Activated CD8-positive, alpha-beta memory T cell treated with anti-CD3 and anti-CD28 coated beads, Interleukin-2, amount 50 U/mL, for 1 hour (primary cell): ENCODE results near the gene PODXL2.
"Not testable (repeated sequence)": the region's sequence is repeated elsewhere in the genome, so short reads cannot be mapped to it uniquely, and the experiment has no call there.

Source experiments
- DNase-seq: peaks from one replicate; pipeline ENCODE4 v3.0.0-alpha.2; 2020; ENCODE audit errors: extremely low read depth

PODXL2 gene

DNA sequence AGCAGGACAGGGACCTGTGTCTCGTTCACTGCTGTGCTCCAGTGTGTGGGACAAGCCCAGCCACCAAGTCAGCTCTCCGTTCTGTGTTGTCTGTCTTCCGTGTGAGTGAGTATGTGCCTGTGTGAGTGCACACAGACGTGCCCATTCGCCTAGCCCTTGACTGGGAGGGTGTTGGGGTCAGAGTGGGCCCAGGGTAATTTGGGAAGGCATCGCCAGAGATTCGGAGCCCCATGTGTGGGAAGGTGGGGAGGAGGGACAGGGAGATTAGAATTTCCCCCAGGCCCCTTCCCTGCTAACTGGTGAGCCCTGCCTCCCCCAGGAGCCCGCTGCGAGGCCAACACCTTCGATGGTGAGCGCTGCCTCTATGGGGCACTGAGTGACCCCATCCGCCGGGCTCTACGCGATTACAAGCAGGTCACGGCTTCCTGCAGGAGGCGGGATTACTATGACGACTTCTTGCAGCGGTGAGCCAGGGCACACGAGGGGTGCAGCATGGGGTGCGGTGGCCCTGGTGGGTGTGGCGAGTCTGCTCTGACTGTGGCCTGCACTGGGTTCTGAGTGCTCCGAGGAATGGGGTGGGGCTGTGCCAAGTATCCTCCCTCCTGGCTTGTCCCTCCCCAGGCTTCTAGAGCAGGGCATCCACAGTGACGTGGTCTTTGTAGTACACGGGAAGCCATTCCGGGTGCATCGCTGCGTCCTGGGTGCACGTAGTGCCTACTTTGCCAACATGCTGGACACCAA lies 46.8 kb downstream of the PODXL2 start:
- DNase-seq = no peak

DNA sequence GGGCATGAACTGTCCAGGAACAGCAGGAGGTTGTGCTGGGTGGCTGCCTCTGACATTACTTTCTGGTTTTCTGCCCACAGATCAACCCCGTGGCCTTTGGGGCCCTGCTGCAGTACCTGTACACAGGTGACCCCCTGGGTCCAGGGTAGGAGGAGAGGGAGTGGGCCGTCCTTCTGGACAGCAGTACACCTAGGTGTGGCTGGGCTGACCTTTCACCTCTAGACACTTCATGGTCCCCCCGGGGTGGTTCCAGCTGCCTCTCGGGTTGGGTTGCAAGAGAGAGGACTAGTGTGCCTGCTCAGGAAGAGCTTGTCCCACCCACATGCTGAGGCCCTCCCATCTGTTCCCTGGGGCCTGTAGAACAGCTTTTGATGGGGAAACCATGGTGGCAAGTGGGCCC lies 47.5 kb downstream of the PODXL2 start:
- no peak for DNase-seq

DNA sequence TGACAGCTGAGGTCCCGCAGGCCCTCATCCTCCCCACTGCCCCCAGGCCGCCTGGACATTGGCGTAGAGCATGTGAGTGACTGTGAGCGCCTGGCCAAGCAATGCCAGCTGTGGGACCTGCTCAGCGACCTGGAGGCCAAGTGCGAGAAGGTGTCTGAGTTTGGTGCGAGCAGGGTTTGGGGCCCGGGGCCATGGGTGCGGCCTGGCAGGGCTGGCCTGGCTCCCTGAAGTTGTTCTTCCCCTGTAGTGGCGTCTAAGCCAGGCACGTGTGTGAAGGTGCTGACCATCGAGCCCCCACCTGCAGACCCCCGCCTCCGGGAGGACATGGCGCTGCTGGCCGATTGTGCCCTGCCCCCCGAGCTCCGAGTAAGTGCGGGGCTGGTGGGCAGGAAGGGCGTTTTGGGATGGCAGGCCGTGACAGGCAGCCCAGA lies 48.0 kb downstream of the PODXL2 start:
- DNase-seq = no peak

DNA sequence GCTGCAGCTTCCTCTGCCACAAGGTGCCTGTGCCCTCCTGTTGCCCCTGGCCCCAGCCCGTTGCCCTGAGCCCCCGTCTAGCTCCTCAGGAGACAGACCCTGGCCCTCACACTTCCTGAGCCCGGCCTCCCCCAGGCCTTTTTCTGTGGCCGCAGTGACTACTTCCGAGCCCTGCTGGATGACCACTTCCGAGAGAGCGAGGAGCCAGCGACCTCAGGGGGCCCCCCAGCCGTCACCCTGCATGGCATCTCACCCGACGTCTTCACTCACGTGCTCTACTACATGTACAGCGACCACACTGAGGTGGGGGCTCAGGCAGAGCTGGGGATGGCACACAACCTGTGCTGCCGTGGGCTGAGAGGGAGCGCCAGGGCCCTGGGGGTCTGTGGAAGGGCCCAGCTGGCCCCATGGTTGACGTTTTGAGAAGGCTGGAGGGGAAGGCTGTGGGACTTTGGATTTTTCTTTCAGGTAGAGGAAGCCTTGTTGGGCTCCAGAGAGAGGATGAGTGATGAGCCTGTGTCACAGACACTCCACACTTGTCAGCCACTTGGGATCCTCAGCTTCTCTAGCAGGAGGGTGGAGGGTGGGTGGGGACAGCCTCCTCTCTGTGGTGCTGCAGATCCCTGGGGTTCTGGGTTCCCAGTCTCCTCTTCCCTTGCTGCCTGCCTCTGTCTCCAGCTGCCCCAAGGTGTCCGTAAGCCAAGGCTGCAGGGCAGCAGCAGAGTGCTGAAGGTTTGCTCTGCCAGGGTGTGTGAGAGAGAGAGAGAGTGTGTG lies 48.7 kb downstream of the PODXL2 start:
- DNase-seq = no peak

DNA sequence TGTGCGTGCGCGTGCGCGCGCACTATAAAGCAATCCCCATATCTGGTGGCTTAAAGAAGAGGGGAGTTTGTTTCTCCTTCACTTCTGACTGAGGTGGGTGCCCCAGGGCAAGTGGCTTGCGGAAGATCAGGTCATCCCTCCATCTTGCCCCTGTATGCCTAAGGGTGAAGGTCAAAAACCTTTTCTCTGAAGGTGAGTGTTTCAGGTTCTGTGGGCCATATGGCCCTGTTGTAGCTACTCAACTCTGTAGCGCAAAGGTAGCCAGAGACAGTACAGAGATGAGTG lies 49.3 kb downstream of the PODXL2 start:
- DNase-seq = no peak

DNA sequence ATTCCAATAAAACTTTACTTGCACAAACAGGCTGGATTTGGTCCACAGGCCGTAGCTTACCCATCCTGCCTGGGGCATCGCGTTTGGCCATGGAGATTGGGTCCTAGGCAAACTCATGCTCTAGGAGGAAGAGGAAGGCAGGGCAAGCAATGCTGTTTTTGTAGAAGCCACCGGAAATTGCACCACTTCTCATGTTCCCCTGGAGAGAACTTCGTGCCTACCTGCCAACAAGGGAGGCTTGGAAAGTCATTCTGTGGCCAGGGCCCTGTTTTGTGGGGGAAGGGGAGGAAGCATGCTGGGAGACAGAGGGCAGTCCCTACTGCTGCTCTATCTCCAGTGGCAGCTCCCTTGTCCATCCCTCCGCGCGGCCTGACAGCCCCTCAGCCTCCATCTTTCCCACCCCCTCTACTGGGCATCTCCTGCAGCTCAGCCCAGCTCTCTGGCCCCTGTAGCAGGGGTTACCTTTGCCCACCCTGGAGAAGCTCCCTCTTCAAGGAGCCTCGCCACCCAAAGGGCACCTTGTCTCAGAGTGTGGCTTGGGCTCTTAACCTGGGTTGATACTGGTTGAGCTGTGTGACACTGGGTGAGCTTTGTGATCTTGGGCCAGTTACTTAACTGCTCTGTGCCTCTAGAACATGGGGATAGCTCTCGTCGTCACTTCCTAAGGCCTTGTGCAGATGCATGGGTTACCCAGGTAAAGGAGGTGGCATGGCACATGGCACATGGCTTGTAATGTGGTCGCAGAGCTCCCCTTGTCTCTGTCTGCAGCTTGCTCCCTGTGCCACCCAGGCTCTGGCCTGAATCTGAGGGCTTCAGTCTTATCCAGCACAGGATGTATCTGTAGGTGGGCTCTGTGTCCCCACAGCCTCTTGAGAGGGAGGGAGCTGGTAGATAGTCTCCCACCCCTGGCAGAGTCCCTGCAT lies 49.9 kb downstream of the PODXL2 start:
- no peak for DNase-seq

DNA sequence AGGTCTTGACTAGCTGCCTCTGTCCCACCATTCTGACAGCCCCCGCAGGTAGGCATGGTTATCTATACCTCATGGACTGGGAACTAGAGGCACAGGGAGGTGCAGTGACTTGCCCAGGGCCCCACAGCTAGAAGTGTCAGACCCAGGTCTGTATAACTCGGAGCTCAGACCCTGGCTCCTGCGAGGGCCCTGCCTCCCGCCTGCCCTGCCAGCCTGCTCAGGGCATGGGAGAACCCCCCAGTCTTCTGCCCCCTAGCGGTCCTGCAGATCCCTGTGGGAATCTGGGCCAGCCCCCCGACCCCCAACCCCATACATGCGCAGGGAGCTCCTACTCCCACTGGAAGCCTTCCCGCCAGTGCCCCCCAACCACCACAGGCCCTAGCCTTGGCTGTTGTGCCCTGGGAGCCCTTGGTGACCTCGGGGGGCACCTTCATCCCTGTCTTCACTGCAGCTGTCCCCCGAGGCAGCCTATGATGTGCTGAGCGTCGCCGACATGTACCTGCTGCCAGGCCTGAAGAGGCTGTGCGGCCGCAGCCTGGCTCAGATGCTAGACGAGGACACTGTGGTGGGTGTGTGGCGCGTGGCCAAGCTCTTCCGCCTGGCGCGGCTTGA lies 50.7 kb downstream of the PODXL2 start:
- no peak for DNase-seq

DNA sequence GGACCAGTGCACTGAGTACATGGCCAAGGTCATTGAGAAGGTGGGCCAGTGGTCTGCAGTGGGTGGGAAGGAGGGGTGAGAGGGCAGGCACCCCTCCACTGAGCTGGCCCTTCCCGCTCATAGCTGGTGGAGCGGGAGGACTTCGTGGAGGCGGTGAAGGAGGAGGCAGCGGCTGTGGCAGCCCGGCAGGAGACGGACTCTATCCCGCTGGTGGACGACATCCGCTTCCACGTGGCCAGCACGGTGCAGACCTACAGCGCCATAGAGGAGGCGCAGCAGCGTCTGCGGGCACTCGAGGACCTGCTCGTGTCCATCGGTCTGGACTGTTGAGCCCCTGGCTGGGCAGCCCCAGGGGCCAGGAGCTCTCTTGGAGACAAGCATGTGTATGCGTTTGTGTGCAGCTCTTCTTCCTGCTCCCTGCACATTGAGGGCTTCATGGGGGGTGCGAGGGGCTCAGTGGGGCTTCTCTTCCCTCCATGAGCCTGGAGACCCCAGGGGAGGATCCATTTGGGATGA lies 51.2 kb downstream of the PODXL2 start:
- DNase-seq = no peak

DNA sequence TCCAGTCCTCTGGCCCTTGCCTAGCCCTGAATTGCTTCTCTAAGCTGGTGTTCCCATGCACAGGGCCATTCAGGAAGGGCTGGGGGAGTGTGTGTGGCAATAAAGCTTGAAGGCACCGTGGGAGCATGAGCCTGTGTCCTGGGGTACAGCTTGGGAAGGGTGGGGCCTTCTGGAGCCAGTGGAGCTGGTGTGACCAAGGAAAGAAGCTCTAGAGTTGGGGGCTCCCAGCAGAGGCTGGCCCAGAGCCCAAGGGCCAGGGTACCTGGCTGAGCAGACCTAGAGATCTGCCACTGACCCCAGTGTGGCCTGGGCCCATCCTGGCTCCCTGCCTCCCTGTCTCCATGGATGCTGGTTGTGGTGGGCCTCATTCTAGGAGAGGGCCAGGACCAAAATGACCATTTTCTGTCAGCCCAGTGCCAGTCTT lies 51.8 kb downstream of the PODXL2 start:
- DNase-seq = no peak

DNA sequence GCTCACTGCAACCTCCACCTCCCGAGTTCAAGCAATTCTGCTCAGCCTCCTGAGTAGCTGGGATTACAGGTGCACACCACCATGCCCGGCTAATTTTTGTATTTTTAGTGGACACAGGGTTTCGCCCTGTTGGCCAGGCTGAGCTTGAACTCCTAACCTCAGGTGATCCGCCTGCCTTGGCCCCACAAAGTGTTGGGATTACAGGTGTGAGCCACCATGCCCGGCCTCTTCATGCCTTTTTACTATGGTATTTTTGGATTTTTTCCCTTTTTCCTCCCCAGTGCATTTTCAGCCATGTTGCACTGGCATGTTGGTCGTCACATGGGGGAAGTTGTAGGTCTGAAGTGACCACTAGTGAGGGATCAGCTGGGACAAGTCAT lies 53.2 kb downstream of the PODXL2 start:
- DNase-seq = not testable (repeated sequence)

DNA sequence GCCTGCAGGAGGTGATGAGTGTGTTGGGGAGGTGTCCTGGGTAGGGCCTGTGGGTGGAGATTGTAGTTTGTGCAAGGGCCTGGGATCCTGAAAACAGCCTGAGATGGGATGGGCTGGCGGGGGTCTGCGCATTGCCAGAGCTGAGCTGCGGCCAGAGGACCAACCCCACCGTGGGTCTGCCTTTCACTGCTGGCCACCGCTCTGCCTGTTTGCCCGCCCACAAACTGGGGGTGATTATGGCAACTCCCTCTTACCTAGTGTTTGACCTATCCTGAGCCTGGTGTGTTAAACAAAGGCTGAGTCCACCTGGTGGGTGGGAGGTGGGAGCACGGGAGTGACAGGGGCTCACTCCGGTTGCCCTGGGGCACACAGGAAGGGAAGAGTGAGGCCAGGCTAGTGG lies 53.6 kb downstream of the PODXL2 start:
- DNase-seq = no peak

DNA sequence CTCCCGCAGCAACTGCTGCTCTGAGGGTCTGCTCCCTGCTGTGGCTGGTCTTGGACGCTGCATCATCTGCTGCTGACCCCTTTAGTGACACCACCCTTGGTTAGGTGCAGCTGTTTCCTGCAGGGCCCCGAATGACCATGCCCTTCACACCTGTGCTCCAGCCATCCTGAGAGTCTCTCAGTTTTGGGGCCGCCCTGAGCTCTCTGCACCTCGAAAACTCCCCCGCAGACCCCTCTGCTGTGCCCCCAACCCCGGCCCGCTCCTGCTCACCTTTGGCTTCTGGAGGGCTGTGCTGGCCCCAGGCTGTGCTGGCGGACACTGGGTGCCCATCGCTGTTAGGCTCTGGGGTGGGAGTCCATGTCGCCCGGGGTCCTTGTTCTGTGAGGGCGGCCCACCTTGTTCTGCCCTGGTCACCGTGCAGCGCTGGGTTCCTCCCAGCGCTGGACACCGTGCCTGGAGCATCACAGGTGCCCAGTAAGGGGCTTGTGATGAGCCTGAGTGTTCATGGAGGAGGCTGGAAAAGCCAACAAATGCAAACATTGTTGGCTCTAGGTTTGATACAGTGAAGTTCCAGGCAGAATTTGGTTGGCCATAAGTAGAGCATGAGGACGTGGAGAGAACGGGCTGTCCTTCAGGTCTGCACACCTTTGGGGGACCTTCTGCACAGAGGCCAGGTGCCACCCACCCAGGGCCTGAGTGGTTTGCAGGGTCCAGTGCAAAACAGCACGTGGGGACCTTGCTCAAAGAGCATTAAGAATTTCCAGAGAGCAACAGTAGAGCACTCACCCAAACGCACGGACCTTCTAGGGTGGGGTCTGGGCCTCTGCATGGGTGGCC lies 56.1 kb downstream of the PODXL2 start:
- no peak for DNase-seq

DNA sequence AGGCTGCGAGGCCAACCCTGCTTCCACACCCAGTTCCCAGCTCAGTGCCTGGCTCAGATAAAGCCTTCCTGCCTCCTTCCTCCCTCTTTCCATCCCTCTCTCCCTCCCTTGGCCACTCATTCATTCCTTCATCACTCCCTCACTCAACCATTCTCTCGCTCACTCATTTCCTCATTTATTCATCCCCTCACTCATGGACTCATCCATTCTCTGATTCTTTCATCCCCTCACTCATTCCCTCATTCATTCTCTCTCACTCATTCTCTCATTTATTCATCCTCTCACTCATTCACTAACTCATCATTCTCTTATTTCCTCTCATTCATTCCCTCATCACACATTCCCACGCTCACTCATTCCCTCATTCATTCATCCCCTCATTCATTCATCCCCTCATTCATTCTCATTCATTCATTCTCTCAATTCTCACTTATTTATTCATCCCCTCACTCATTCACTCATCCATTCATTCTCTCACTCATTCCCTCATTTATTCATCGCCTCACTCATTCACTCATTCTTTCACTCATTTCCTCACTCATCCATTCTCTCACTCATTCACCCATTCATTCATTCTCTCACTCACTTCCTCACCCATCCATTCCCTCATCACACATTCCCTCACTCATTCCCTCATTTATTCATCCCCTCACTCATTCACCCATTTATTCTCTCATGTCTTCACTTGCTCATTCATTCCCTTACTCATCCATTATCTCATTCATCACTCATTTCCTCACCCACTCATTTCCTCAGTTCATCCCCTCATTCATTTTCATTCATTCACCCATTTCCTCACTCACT lies 56.9 kb downstream of the PODXL2 start:
- DNase-seq = no peak

DNA sequence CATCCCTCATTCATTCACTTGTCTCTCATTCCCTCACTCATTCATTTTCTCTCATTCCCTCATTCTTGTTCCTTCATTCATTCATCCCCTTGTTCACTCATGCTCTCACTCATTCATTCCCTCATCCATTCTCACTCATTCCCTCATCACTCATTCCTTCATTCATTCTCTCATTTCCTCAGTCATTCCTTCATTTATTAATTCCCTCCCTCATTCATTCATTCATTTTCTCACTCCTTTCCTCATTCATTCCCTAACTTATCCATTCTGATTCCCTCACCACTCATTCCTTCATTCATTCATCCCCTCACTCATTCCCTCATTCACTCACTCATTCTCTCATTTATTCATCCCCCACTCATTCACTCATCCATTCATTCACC lies 57.5 kb downstream of the PODXL2 start:
- DNase-seq = no peak

DNA sequence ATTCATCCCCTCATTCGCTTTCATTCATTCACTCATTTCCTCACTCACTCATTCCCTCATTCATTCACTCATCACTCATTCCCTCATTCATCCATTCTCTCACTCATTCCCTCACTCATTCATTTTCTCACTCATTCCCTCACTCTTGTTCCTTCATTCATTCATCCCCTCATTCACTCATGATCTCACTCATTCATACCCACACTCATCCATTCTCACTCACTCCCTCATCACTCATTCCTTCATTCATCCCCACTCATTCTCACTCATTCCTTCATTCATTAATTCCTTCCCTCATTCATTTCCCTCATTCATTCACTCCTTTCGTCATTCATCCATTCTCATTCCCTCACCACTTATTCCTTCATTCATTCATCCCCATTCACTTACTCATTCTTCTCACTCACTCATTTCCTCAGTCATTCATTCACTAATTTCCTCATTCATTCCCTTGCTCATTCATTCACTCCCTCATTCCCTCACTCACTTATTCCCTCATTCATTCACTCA lies 58.3 kb downstream of the PODXL2 start:
- no peak for DNase-seq

DNA sequence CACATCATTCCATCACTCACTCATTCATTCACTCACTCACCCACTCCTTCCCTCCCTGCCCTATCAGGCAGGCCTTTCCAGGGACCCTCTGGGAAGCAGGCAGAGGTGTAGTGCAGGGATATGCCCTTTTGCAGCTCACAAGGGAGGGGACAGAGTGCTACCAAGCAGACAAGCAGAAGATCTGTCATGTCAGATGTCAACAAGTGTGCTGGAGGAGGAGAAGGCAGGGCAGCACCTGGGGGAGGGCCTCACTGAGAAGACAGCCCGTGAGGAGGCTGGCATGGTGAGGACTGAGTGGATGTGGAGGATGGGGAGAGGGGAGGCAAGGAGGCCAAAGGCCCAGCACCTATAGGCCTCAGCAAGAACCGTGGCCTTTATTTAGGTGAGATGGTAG lies 59.0 kb downstream of the PODXL2 start:
- no peak for DNase-seq

DNA sequence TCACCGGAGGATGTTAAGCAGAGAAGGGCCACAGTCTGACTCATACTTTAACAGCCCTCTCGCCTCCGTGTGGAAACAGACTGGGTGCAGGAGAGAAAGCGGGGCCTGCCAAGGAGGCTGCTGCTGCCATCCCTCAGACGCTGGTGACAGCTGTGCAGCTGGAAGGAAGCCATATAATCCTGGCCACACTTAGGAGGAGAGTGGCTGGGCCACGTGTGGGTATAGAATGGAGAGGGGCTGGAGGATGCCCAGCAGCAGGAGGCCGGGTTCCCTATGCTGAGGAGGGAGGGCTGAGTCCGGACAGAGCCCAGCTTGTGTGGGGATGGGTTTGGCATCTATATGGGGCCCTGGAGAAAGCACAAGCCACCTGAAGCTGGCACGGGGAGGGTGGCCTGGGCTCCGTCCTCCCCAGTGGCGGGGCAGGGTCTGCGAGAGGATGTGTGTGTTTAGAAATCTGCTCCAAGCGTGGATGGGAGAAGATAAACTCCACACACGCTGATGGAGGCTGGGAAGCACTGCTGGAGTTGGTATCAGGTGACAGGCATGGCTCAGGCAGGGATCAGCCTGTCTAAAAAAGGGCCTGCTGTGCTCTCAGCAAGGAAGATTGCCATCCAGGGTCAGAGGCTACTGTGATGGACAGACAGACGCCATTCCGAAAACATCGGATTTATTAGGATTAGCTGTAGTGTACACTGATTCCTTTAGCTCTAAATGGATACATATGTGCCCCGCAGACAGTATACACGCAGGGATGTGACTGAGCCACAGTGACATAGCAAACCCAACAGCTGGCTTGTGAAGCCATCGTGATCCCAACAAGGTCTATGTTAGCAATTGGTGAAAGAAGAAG lies 59.7 kb downstream of the PODXL2 start:
- no peak for DNase-seq

DNA sequence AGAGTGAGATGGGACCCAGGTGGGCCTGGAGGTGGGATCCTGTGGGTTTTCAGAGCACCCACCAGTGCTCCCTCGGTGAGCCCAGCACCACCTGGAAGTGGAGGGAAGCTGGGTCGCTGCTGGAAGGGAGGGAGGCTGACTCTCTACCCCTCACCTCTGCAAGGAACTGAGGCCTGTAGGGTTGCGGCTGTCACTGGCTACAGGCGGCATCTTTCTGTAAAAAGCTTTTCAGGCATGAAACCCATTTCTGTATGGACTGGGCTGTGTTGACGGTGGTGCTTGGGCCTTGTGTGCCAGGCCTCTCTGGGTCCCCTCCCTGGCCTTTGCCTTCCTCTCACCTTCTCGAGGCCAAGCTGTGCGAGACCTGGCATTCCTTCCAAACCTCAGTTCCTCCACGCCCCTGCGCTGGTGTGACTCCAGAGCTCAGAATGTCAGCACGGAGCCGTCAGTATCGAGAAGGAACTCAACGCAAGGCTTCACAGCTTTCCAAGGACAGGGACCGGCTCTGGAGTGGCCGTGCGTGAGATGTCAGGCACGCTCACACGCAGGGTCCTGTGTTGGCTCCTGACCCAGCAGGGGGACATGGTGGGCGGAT lies 60.4 kb downstream of the PODXL2 start:
- no peak for DNase-seq

DNA sequence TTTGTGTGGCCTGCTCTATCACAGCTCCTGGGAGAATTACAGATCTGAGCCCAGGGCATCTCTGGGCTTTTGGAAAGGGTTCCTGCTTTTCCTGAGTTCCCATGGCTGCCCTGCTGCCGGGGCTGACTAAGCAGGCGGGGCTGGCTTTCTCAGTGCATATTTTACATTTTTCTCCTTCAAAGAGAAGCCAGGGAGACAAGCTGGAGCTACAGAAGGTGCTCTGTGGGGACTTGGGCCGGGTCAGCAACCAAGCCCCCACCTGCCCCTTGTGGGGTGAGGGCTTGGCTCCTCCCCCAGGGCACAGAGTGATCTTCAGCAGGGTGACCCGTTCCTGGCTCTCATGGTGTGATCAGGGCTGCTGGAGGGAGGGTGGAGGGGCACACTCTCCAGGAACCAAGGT lies 61.1 kb downstream of the PODXL2 start:
- DNase-seq = no peak
